HG02610 (cell line): ENCODE measurements around the gene PRPS1.
"Not testable (repeated sequence)": the region's sequence is repeated elsewhere in the genome, so short reads cannot be mapped to it uniquely, and the experiment has no call there.

Experiments
- ATAC-seq: cut with Tn5 transposase; IDR thresholded peaks from one replicate; pipeline ENCODE4 v1.9.1; 2021; ENCODE audit warnings: mild to moderate bottlenecking, moderate library complexity; ENCODE audit not compliant: unreplicated experiment

The PRPS1 gene

GRCh38 chrX:107627838-107628661 lies at the start of gene PRPS1:
PRPS1 (plus strand) TSS chrX:107628510; CDS start chrX:107628629, 119 bp downstream.
- peak; percentile 100 for ATAC-seq

GRCh38 chrX:107579956-107580355 lies 48.4 kb upstream of the PRPS1 start:
- ATAC-seq = no peak

GRCh38 chrX:107581923-107582322 lies 46.4 kb upstream of the PRPS1 start:
- no peak for ATAC-seq

GRCh38 chrX:107589243-107589642 lies 39.1 kb upstream of the PRPS1 start:
- no peak for ATAC-seq

GRCh38 chrX:107596651-107597050 lies 31.7 kb upstream of the PRPS1 start:
- ATAC-seq = no peak

- no peak for ATAC-seq
Measured at GRCh38 chrX:107597264-107597663, 31.0 kb upstream of the PRPS1 start.

- no peak for ATAC-seq
Measured at GRCh38 chrX:107597791-107598190, 30.5 kb upstream of the PRPS1 start.

- ATAC-seq = no peak
Measured at GRCh38 chrX:107599450-107599861, 28.9 kb upstream of the PRPS1 start.

- no peak for ATAC-seq
Measured at GRCh38 chrX:107600366-107600765, 27.9 kb upstream of the PRPS1 start.

- ATAC-seq = no peak
Measured at GRCh38 chrX:107601326-107601725, 27.0 kb upstream of the PRPS1 start.

- no peak for ATAC-seq
Measured at GRCh38 chrX:107601759-107602158, 26.6 kb upstream of the PRPS1 start.

- ATAC-seq = no peak
Measured at GRCh38 chrX:107602694-107603239, 25.5 kb upstream of the PRPS1 start.

- no peak for ATAC-seq
Measured at GRCh38 chrX:107603429-107604159, 24.7 kb upstream of the PRPS1 start.

- ATAC-seq = not testable (repeated sequence)
Measured at GRCh38 chrX:107609061-107609460, 19.2 kb upstream of the PRPS1 start.

GRCh38 chrX:107610667-107611066 lies 17.6 kb upstream of the PRPS1 start:
- ATAC-seq = no peak

- no peak for ATAC-seq
Measured at GRCh38 chrX:107619885-107620322, 8.4 kb upstream of the PRPS1 start.

- ATAC-seq = no peak
Measured at GRCh38 chrX:107624893-107625292, 3.4 kb upstream of the PRPS1 start.

- no peak for ATAC-seq
Measured at GRCh38 chrX:107625739-107626138, 2.6 kb upstream of the PRPS1 start.

- ATAC-seq = no peak
Measured at GRCh38 chrX:107626481-107626880, 1.8 kb upstream of the PRPS1 start.

GRCh38 chrX:107626916-107627315 lies 1.4 kb upstream of the PRPS1 start:
- no peak for ATAC-seq

- peak; percentile 42 for ATAC-seq
Measured at GRCh38 chrX:107628662-107629539, 591 bp downstream of the PRPS1 start.
